B cell (primary cell): ENCODE data around the gene RAI14. TPM values are rescaled to one million over a fixed set of nuclear protein-coding genes. Genes with fewer than 3 reads are reported as not detected.

ENCODE experiments used
- ATAC-seq: fragments of 200-7000 bp; cut with Tn5 transposase; one replicate; pipeline ENCODE4 v1.10.0; 2021; ENCODE audit warnings: low read depth, mild to moderate bottlenecking, moderate number of reproducible peaks, moderate library complexity
- CTCF ChIA-PET: fragments of 350-600 bp; sonication (Branson Sonifier 250); formaldehyde crosslinking; loops from one replicate; lab custom pipeline; 2021; ENCODE audit warnings: antibody characterized with exemption, inconsistent platforms; lab: Charles Lee
- POLR2A ChIA-PET: fragments of 350-600 bp; sonication (Branson Sonifier 250); formaldehyde crosslinking; loops from one replicate; lab custom pipeline; 2021; ENCODE audit warnings: antibody characterized with exemption; lab: Charles Lee
- DNase-seq: peaks from one replicate; pipeline ENCODE4 v3.0.0; 2013
- H2AFZ ChIP-seq: 2 replicates; pipeline ENCODE4 v1.6.1; 2012; ENCODE audit warnings: mild to moderate bottlenecking, low read depth, low read length; ENCODE audit not compliant: insufficient read depth, poor library complexity, severe bottlenecking
- H3K27ac ChIP-seq, 2 donors: 1 replicate in 1 of 2; 2 replicates in 1 of 2; pipeline ENCODE4 v1.5.1; 2012 to 2013; ENCODE audit warnings: low read length in 2 of 2, mild to moderate bottlenecking in 2 of 2, moderate library complexity in 1 of 2
- H3K27me3 ChIP-seq, 4 experiments: fragments of 200-600 bp in 1 of 4; sonication (generic) in 1 of 4; replicated peaks in 1 of 4; 1 replicate in 2 of 4; 2 replicates in 2 of 4; pipeline versions ENCODE4 v1.6.1 to v1.7.0; 2013 to 2016; ENCODE audit warnings: low read length in 3 of 4, mild to moderate bottlenecking in 2 of 4, mixed read lengths in 1 of 4, moderate library complexity in 1 of 4; ENCODE audit not compliant: insufficient read depth in 4 of 4, control insufficient read depth in 3 of 4; ENCODE audit errors: control extremely low read depth in 1 of 4
- H3K36me3 ChIP-seq, 2 experiments: replicated peaks in 1 of 2; 1 replicate in 1 of 2; 2 replicates in 1 of 2; pipeline versions ENCODE4 v1.6.1 to v1.7.1; 2013; ENCODE audit warnings: low read length in 1 of 2; ENCODE audit not compliant: insufficient read depth in 2 of 2, control insufficient read depth in 1 of 2; ENCODE audit errors: control extremely low read depth in 1 of 2, extremely low read depth in 1 of 2
- H3K4me1 ChIP-seq, 2 donors: fragments of 200-600 bp in 1 of 2; sonication (generic) in 1 of 2; 1 replicate in 1 of 2; 2 replicates in 1 of 2; pipeline versions ENCODE4 v1.5.1 to v1.6.1; 2013 to 2017; ENCODE audit warnings: low read length in 2 of 2; ENCODE audit not compliant: control insufficient read depth in 2 of 2, insufficient read depth in 2 of 2
- H3K4me2 ChIP-seq: replicated peaks from 2 replicates; pipeline ENCODE3; 2012; ENCODE audit warnings: mild to moderate bottlenecking, low read depth, low read length; ENCODE audit not compliant: poor library complexity, severe bottlenecking
- H3K4me3 ChIP-seq, 5 experiments: fragments of 200-600 bp in 1 of 5; sonication (generic) in 1 of 5; 1 replicate in 3 of 5; 2 replicates in 2 of 5; pipeline versions ENCODE4 v1.5.1 to v1.7.0; 2011 to 2016; ENCODE audit warnings: low read length in 4 of 5, mild to moderate bottlenecking in 4 of 5, low read depth in 2 of 5, control low read depth in 1 of 5, moderate library complexity in 1 of 5; ENCODE audit not compliant: insufficient read depth in 1 of 5; ENCODE audit errors: control extremely low read depth in 1 of 5, extremely low read depth in 1 of 5
- H3K79me2 ChIP-seq: fragments of 200-600 bp; sonication (generic); one replicate; pipeline ENCODE4 v1.6.0; 2016; ENCODE audit warnings: low read length; ENCODE audit not compliant: control insufficient read depth, insufficient read depth
- H3K9ac ChIP-seq: fragments of 200-600 bp; sonication (generic); 2 replicates; pipeline ENCODE4 v1.6.1; 2017; ENCODE audit warnings: mild to moderate bottlenecking, low read length, moderate library complexity
- H3K9me3 ChIP-seq, 3 donors: one replicate each; pipeline versions ENCODE4 v1.6.1 to v1.7.1; 2013; ENCODE audit warnings: low read length in 2 of 3; ENCODE audit not compliant: control insufficient read depth in 2 of 3, insufficient read depth in 1 of 3; ENCODE audit errors: control extremely low read depth in 1 of 3
- H4K20me1 ChIP-seq: 2 replicates; pipeline ENCODE4 v1.6.0; 2012; ENCODE audit warnings: mild to moderate bottlenecking, low read length; ENCODE audit not compliant: insufficient read depth, control insufficient read depth, poor library complexity, severe bottlenecking
- H3K27ac Mint-ChIP-seq: one replicate; pipeline ENCODE4 v1.8.0; 2021; ENCODE audit warnings: mixed read lengths
- H3K27me3 Mint-ChIP-seq: one replicate; pipeline ENCODE4 v1.8.0; 2021; ENCODE audit warnings: mixed read lengths
- H3K4me1 Mint-ChIP-seq: one replicate; pipeline ENCODE4 v1.8.0; 2021; ENCODE audit warnings: mixed read lengths
- H3K4me3 Mint-ChIP-seq: one replicate; pipeline ENCODE4 v1.8.0; 2021; ENCODE audit warnings: mixed read lengths
- H3K9me3 Mint-ChIP-seq: one replicate; pipeline ENCODE4 v1.8.0; 2022; ENCODE audit warnings: mixed read lengths; ENCODE audit not compliant: insufficient read depth
- EZH2 ChIP-seq: IDR thresholded peaks from 2 replicates; pipeline ENCODE4 v1.6.1; 2012; ENCODE audit warnings: borderline replicate concordance, low read depth, mild to moderate bottlenecking, moderate library complexity, low read length; ENCODE audit not compliant: insufficient read depth, poor library complexity, severe bottlenecking
- intact Hi-C: fragments of 100-400 bp; cut with micrococcal nuclease; formaldehyde crosslinking; loops from one replicate; pipeline ENCODE4 v1.10.0; 2022
- polyA plus RNA-seq: library from polyadenylated mRNA; depleted of rRNA; stranded (reverse); fragments of >200 nt; gene quantifications from 2 replicates; pipeline ENCODE4 v1.2.3, GENCODE V29; 2012
- total RNA-seq, 2 donors: library from RNA; stranded (reverse); fragments of 120-200 nt in 1 of 2; gene quantifications; 1 replicate in 1 of 2; 2 replicates in 1 of 2; pipeline versions ENCODE4 v1.2.3 to v1.2.4, GENCODE V29; 2013 to 2022
- TF ChIP-seq, protein P1 (sequence below): fragments of 200-600 bp; IDR thresholded peaks from one replicate; pipeline ENCODE4 v1.8.0; 2022; ENCODE audit warnings: antibody characterized with exemption, mild to moderate bottlenecking

The RAI14 gene
- total and polyA plus RNA-seq, 2 donors (not counting 1 experiment from before 2014, with no cell fraction given): 0.55 to 1.9 TPM

DNA sequence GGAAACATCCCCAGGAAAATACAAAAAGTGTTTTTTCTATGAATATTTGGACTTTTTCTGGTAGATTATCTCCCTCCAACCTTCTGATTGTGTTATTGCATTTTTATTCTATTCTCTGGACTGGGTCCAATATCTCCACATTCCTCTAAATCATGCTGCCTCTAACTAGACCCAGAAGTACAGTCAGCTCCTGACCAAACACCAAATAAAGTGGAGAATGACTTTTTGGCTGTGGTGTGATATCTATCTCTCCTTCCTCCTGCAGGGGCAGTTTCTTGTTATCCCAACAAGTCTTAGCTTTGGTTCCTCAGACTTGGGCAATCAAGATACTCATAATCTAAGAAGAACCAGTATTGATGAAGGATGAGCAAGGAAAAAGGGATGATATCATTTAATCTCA lies 3.2 kb upstream of the RAI14 start:
- H3K9ac ChIP-seq: no peak overlapping the region
- POLR2A ChIA-PET: no interaction called here
- no peaks in the 10 kb centered on the region for H4K20me1 ChIP-seq
- intact Hi-C loops: loop anchor here (10.0 kb wide), 1 partner anchor 242 kb away; no protein-coding TSS in a partner anchor
- Mint-ChIP-seq H3K9me3 (no peaks in the 10 kb centered on the region), H3K27ac (no peak overlapping the region), H3K4me1 (peaks cover 21% of the 10 kb centered on the region), H3K4me3 (no peak overlapping the region), H3K27me3 (peaks cover 53% of the 10 kb centered on the region)
- no peak overlapping the region for H2AFZ ChIP-seq
- no peaks in the 10 kb centered on the region for H3K36me3 ChIP-seq
- DNase-seq: no peak
- peaks cover 0 to 6% (median 0%) of the 10 kb centered on the region in 3 donors for H3K9me3 ChIP-seq
- H3K27ac ChIP-seq: no peak overlapping the region
- peaks cover 0 to 19% (median 11%) of the 10 kb centered on the region in 4 experiments for H3K27me3 ChIP-seq
- CTCF ChIA-PET: no interaction called here
- H3K4me1 ChIP-seq: peaks cover 14 to 20% of the 10 kb centered on the region in 2 donors
- TF ChIP-seq, protein P1, sequence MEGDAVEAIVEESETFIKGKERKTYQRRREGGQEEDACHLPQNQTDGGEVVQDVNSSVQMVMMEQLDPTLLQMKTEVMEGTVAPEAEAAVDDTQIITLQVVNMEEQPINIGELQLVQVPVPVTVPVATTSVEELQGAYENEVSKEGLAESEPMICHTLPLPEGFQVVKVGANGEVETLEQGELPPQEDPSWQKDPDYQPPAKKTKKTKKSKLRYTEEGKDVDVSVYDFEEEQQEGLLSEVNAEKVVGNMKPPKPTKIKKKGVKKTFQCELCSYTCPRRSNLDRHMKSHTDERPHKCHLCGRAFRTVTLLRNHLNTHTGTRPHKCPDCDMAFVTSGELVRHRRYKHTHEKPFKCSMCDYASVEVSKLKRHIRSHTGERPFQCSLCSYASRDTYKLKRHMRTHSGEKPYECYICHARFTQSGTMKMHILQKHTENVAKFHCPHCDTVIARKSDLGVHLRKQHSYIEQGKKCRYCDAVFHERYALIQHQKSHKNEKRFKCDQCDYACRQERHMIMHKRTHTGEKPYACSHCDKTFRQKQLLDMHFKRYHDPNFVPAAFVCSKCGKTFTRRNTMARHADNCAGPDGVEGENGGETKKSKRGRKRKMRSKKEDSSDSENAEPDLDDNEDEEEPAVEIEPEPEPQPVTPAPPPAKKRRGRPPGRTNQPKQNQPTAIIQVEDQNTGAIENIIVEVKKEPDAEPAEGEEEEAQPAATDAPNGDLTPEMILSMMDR: no peak
- TF ChIP-seq EZH2: no peak
- ATAC-seq: no peak
- no peak overlapping the region for H3K4me3 ChIP-seq
- no peak overlapping the region for H3K4me2 ChIP-seq
- H3K79me2 ChIP-seq: no peaks in the 10 kb centered on the region

DNA sequence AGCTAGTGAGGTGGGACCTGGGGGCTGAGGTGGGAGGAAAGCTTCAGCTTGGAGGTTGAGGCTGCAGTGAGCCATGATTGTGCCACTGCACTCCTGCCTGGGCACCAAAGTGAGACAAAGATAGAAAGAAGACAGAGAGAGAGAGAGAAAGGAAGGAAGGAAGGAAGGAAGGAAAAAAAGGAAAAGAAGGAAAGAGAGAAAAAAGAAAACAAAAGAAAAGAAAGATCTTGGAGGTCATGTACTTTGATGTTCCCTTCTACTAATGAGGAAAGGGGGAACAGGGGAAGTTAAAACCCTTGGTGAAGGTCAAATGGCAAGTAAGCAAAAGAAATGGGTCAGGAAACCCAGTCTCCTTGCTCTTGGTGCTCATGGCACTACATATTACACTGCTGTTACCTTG lies 2.4 kb upstream of the RAI14 start:
- TF ChIP-seq, protein P1: no peak
- no peak for TF ChIP-seq EZH2
- CTCF ChIA-PET: no interaction called here
- Histone ChIP-seq H3K36me3 (no peaks in the 10 kb centered on the region), H3K4me2 (no peak overlapping the region), H3K9me3 (peaks cover 0 to 6% (median 0%) of the 10 kb centered on the region in 3 donors), H4K20me1 (no peaks in the 10 kb centered on the region), H3K9ac (no peak overlapping the region), H3K4me3 (no peak overlapping the region), H3K27me3 (peaks cover 0 to 24% (median 14%) of the 10 kb centered on the region in 4 experiments), H3K4me1 (peaks cover 14 to 20% of the 10 kb centered on the region in 2 donors), H3K27ac (no peak overlapping the region), H2AFZ (no peak overlapping the region), H3K79me2 (no peaks in the 10 kb centered on the region)
- DNase-seq (no peak), ATAC-seq (no peak)
- no peaks in the 10 kb centered on the region for H3K9me3 Mint-ChIP-seq
- H3K4me3 Mint-ChIP-seq: no peak overlapping the region
- H3K27me3 Mint-ChIP-seq: peaks cover 50% of the 10 kb centered on the region
- H3K27ac Mint-ChIP-seq: no peak overlapping the region
- H3K4me1 Mint-ChIP-seq: peaks cover 24% of the 10 kb centered on the region
- POLR2A ChIA-PET: no interaction called here
- intact Hi-C loops: loop anchor here (10.0 kb wide), 1 partner anchor 241 kb away; no protein-coding TSS in a partner anchor
